ENCODE results near the gene SLC4A9. TPM values are rescaled to one million over a fixed set of nuclear protein-coding genes. Genes with fewer than 3 reads are reported as not detected.

The SLC4A9 gene
- total and polyA plus RNA-seq, 2 experiments from 2014 or later = 0.07 to 0.53 TPM

DNA sequence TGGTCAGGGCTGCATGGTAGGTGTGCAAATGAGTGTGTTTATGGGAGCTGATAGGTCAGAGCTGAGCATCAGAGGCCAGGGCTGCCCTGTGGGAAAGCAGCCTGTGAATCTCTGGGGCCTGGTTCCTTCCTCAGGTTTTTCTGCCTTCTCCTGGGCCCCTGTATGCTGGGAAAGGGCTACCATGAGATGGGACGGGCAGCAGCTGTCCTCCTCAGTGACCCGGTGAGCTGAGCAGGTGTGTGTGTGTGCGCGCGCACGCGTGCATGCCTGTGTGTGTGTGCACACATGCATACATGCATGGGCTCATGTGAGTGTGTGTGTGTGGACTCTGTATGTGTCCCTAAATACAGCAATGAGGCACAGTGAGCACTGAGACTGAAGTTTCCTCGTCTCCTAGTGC lies 2.3 kb downstream of the SLC4A9 start:
- DNase-seq (ENCODE audit: low spot score) = no peak
- Histone ChIP-seq H2AFZ (no peak overlapping the region), H3K36me3 (replicated peaks; ENCODE audit: insufficient read depth, low read depth) (no peaks in the 10 kb centered on the region), H3K79me2 (no peaks in the 10 kb centered on the region), H3K4me1 (ENCODE audit: insufficient read depth) (no peaks in the 10 kb centered on the region), H3K27me3 (no peaks in the 10 kb centered on the region), H3K4me3 (no peak overlapping the region), H3K9me2 (replicated peaks; ENCODE audit: insufficient read depth) (no peaks in the 10 kb centered on the region), H3K4me2 (no peak overlapping the region), H3K27ac (no peak overlapping the region), H3K9me3 (ENCODE audit: low read depth) (no peaks in the 10 kb centered on the region), H4K20me1 (ENCODE audit: insufficient read depth, poor library complexity, severe bottlenecking) (no peaks in the 10 kb centered on the region)
- TF ChIP-seq, protein P1, sequence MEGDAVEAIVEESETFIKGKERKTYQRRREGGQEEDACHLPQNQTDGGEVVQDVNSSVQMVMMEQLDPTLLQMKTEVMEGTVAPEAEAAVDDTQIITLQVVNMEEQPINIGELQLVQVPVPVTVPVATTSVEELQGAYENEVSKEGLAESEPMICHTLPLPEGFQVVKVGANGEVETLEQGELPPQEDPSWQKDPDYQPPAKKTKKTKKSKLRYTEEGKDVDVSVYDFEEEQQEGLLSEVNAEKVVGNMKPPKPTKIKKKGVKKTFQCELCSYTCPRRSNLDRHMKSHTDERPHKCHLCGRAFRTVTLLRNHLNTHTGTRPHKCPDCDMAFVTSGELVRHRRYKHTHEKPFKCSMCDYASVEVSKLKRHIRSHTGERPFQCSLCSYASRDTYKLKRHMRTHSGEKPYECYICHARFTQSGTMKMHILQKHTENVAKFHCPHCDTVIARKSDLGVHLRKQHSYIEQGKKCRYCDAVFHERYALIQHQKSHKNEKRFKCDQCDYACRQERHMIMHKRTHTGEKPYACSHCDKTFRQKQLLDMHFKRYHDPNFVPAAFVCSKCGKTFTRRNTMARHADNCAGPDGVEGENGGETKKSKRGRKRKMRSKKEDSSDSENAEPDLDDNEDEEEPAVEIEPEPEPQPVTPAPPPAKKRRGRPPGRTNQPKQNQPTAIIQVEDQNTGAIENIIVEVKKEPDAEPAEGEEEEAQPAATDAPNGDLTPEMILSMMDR (IDR thresholded peaks at IDR 0.05; ENCODE audit: poor library complexity) = no peak
- no peak for TF ChIP-seq EZH2phosphoT487 (IDR thresholded peaks at IDR 0.05; ENCODE audit: low read depth, severe bottlenecking, unreplicated experiment)
- TF ChIP-seq EZH2 (IDR thresholded peaks at IDR 0.05; ENCODE audit: borderline replicate concordance) = no peak
- WGBS (ENCODE audit: low lambda C conversion rate, missing lambda C conversion rate) = 93% methylated on average over 8 of the region's 8 CpGs

DNA sequence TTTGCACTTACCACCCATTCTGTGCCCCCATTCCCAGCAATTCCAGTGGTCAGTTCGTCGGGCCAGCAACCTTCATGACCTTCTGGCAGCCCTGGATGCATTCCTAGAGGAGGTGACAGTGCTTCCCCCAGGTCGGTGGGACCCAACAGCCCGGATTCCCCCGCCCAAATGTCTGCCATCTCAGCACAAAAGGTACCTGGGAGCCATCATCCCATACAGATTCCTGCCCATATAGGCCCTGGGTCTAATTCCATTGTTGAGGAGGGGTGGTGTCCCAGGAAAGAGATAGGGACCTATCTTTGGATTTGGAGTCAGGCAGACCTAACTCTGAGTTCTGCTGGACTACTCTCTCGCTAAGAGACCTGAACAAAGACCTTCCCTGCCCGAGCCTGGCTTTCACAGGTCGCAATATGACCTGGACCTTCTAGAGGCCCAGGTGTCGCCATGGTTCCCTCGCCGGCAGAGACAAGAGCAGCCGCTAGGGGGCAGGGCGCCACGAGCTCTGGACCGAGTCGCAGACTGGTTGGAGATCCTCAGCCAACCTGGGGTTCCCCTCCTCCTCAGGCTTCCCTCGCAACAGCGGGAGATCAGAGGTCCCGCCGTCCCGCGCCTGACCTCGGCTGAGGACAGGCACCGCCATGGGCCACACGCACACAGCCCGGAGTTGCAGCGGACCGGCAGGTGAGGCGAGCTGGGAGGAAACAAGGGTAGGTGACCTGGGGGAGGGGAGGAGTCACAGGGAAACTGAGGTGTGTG lies 3.1 kb downstream of the SLC4A9 start:
- TF ChIP-seq EZH2phosphoT487 (IDR thresholded peaks at IDR 0.05; ENCODE audit: low read depth, severe bottlenecking, unreplicated experiment) = no peak
- TF ChIP-seq EZH2 (IDR thresholded peaks at IDR 0.05; ENCODE audit: borderline replicate concordance) = no peak
- TF ChIP-seq, protein P1 (IDR thresholded peaks at IDR 0.05; ENCODE audit: poor library complexity) = peak; percentile 95
- WGBS (ENCODE audit: low lambda C conversion rate, missing lambda C conversion rate) = 13% methylated on average over 29 of the region's 29 CpGs
- H3K4me3 ChIP-seq = no peak overlapping the region
- H3K4me1 ChIP-seq (ENCODE audit: insufficient read depth) = no peaks in the 10 kb centered on the region
- peak overlapping the region; percentile 92 for H3K4me2 ChIP-seq
- H3K36me3 ChIP-seq (replicated peaks; ENCODE audit: insufficient read depth, low read depth) = no peaks in the 10 kb centered on the region
- peak; percentile 92 for DNase-seq (ENCODE audit: low spot score)
- no peaks in the 10 kb centered on the region for H3K9me3 ChIP-seq (ENCODE audit: low read depth)
- H3K27me3 ChIP-seq = no peaks in the 10 kb centered on the region
- H3K79me2 ChIP-seq = no peaks in the 10 kb centered on the region
- no peaks in the 10 kb centered on the region for H4K20me1 ChIP-seq (ENCODE audit: insufficient read depth, poor library complexity, severe bottlenecking)
- peak overlapping the region; percentile 45 for H2AFZ ChIP-seq
- no peaks in the 10 kb centered on the region for H3K9me2 ChIP-seq (replicated peaks; ENCODE audit: insufficient read depth)
- H3K27ac ChIP-seq = no peak overlapping the region

GRCh38 chr5:140363631-140364471 lies 3.9 kb downstream of the SLC4A9 start:
- DNase-seq (ENCODE audit: low spot score) = no peak
- no peaks in the 10 kb centered on the region for H3K4me1 ChIP-seq (ENCODE audit: insufficient read depth)
- H3K9me3 ChIP-seq (ENCODE audit: low read depth) = no peaks in the 10 kb centered on the region
- H3K9me2 ChIP-seq (replicated peaks; ENCODE audit: insufficient read depth) = no peaks in the 10 kb centered on the region
- H3K4me2 ChIP-seq = peak overlapping the region; percentile 92
- peak overlapping the region; percentile 45 for H2AFZ ChIP-seq
- no peaks in the 10 kb centered on the region for H3K79me2 ChIP-seq
- no peaks in the 10 kb centered on the region for H3K27me3 ChIP-seq
- 71% methylated on average over 19 of the region's 20 CpGs for WGBS (ENCODE audit: low lambda C conversion rate, missing lambda C conversion rate)
- no peak for TF ChIP-seq EZH2 (IDR thresholded peaks at IDR 0.05; ENCODE audit: borderline replicate concordance)
- TF ChIP-seq, protein P1 (IDR thresholded peaks at IDR 0.05; ENCODE audit: poor library complexity) = no peak
- TF ChIP-seq EZH2phosphoT487 (IDR thresholded peaks at IDR 0.05; ENCODE audit: low read depth, severe bottlenecking, unreplicated experiment) = no peak
- no peaks in the 10 kb centered on the region for H4K20me1 ChIP-seq (ENCODE audit: insufficient read depth, poor library complexity, severe bottlenecking)
- H3K27ac ChIP-seq = no peak overlapping the region
- no peak overlapping the region for H3K4me3 ChIP-seq
- no peaks in the 10 kb centered on the region for H3K36me3 ChIP-seq (replicated peaks; ENCODE audit: insufficient read depth, low read depth)

Data from hepatocyte (in vitro differentiated cells).